Measurements from ENCODE around the gene CDH8.

The CDH8 gene, protein sequence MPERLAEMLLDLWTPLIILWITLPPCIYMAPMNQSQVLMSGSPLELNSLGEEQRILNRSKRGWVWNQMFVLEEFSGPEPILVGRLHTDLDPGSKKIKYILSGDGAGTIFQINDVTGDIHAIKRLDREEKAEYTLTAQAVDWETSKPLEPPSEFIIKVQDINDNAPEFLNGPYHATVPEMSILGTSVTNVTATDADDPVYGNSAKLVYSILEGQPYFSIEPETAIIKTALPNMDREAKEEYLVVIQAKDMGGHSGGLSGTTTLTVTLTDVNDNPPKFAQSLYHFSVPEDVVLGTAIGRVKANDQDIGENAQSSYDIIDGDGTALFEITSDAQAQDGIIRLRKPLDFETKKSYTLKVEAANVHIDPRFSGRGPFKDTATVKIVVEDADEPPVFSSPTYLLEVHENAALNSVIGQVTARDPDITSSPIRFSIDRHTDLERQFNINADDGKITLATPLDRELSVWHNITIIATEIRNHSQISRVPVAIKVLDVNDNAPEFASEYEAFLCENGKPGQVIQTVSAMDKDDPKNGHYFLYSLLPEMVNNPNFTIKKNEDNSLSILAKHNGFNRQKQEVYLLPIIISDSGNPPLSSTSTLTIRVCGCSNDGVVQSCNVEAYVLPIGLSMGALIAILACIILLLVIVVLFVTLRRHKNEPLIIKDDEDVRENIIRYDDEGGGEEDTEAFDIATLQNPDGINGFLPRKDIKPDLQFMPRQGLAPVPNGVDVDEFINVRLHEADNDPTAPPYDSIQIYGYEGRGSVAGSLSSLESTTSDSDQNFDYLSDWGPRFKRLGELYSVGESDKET

GRCh38 chr16:62036101-62036801 is at the start of gene CDH8:
Gene CDH8, minus strand, starts transcription at chr16:62036438. Its CDS starts 15,035 bp downstream, at chr16:62021403.
- Histone ChIP-seq H3K4me3 (ENCODE audit: low read length) (peak within 1 kb of the TSS; percentile 43), H3K27me3 (ENCODE audit: control insufficient read depth, insufficient read depth, low read length) (peaks cover 9% of the 10 kb centered on the region), H3K27ac (ENCODE audit: low read depth, low read length) (no peak within 1 kb of the TSS), H3K4me1 (ENCODE audit: control insufficient read depth, insufficient read depth, low read length) (no peaks in the 10 kb centered on the region), H3K36me3 (ENCODE audit: control insufficient read depth, insufficient read depth, low read length) (no peaks in the 10 kb centered on the region), H3K9ac (ENCODE audit: low read length) (no peak within 1 kb of the TSS)

GRCh38 chr16:62079236-62079635 is 43.0 kb upstream of the CDH8 start:
- no peaks in the 10 kb centered on the region for H3K4me1 ChIP-seq (ENCODE audit: control insufficient read depth, insufficient read depth, low read length)
- H3K27me3 ChIP-seq (ENCODE audit: control insufficient read depth, insufficient read depth, low read length) = no peaks in the 10 kb centered on the region
- H3K36me3 ChIP-seq (ENCODE audit: control insufficient read depth, insufficient read depth, low read length) = no peaks in the 10 kb centered on the region
- H3K9ac ChIP-seq (ENCODE audit: low read length) = no peak overlapping the region
- H3K4me3 ChIP-seq (ENCODE audit: low read length) = no peak overlapping the region
- no peak overlapping the region for H3K27ac ChIP-seq (ENCODE audit: low read depth, low read length)

DNA sequence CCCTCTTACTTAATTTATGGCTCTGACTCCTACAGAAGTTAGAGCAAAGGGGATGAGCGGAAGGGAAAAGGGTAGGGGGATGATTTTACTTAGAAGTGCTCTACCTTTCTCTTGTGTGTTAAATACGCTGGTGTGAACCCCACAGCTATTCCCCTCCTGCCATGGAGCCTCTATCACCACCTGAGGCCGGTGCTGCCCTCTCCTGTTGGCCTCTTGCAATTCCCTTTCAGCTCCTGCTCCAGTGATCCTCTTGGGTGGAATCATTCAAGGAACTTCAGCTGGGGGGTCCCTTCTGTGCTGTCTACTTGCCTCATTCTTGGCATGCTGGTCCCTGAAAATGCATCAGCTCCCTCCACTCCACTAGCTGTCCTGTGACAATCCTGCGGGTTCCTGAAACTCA is 41.8 kb upstream of the CDH8 start:
- H3K36me3 ChIP-seq (ENCODE audit: control insufficient read depth, insufficient read depth, low read length) = no peaks in the 10 kb centered on the region
- H3K4me3 ChIP-seq (ENCODE audit: low read length) = no peak overlapping the region
- no peaks in the 10 kb centered on the region for H3K4me1 ChIP-seq (ENCODE audit: control insufficient read depth, insufficient read depth, low read length)
- no peaks in the 10 kb centered on the region for H3K27me3 ChIP-seq (ENCODE audit: control insufficient read depth, insufficient read depth, low read length)
- H3K27ac ChIP-seq (ENCODE audit: low read depth, low read length) = no peak overlapping the region
- H3K9ac ChIP-seq (ENCODE audit: low read length) = no peak overlapping the region

GRCh38 chr16:62076886-62077285 is 40.6 kb upstream of the CDH8 start:
- H3K27me3 ChIP-seq (ENCODE audit: control insufficient read depth, insufficient read depth, low read length) = no peaks in the 10 kb centered on the region
- no peak overlapping the region for H3K27ac ChIP-seq (ENCODE audit: low read depth, low read length)
- H3K36me3 ChIP-seq (ENCODE audit: control insufficient read depth, insufficient read depth, low read length) = no peaks in the 10 kb centered on the region
- no peak overlapping the region for H3K9ac ChIP-seq (ENCODE audit: low read length)
- no peaks in the 10 kb centered on the region for H3K4me1 ChIP-seq (ENCODE audit: control insufficient read depth, insufficient read depth, low read length)
- H3K4me3 ChIP-seq (ENCODE audit: low read length) = no peak overlapping the region

DNA sequence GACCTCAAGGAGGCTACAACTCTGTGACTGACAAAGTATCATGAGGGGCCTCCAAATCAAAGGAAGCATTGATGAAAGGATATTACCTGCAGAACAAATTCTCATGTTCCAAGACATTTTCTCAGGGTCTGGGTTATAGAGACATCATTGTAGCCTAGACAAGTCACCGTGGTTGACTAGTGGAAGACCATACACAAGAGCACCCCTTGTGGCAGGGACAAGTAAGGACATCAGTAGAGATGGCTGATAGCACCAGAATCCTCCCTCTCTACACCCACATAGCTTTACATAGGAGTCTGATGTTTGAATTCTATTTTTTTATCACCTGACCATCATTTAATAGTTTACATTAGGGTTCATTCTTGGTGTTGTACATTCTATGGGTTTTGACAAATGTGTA is 32.5 kb upstream of the CDH8 start:
- H3K27me3 ChIP-seq (ENCODE audit: control insufficient read depth, insufficient read depth, low read length) = no peaks in the 10 kb centered on the region
- H3K27ac ChIP-seq (ENCODE audit: low read depth, low read length) = no peak overlapping the region
- H3K4me1 ChIP-seq (ENCODE audit: control insufficient read depth, insufficient read depth, low read length) = no peaks in the 10 kb centered on the region
- no peak overlapping the region for H3K9ac ChIP-seq (ENCODE audit: low read length)
- H3K4me3 ChIP-seq (ENCODE audit: low read length) = no peak overlapping the region
- H3K36me3 ChIP-seq (ENCODE audit: control insufficient read depth, insufficient read depth, low read length) = no peaks in the 10 kb centered on the region

- no peaks in the 10 kb centered on the region for H3K4me1 ChIP-seq (ENCODE audit: control insufficient read depth, insufficient read depth, low read length)
- H3K27ac ChIP-seq (ENCODE audit: low read depth, low read length) = no peak overlapping the region
- H3K4me3 ChIP-seq (ENCODE audit: low read length) = no peak overlapping the region
- no peaks in the 10 kb centered on the region for H3K36me3 ChIP-seq (ENCODE audit: control insufficient read depth, insufficient read depth, low read length)
- no peak overlapping the region for H3K9ac ChIP-seq (ENCODE audit: low read length)
- H3K27me3 ChIP-seq (ENCODE audit: control insufficient read depth, insufficient read depth, low read length) = no peaks in the 10 kb centered on the region
Measured at GRCh38 chr16:62067981-62068380, 31.7 kb upstream of the CDH8 start.

GRCh38 chr16:62067182-62067581 is 30.9 kb upstream of the CDH8 start:
- H3K27ac ChIP-seq (ENCODE audit: low read depth, low read length) = no peak overlapping the region
- no peaks in the 10 kb centered on the region for H3K36me3 ChIP-seq (ENCODE audit: control insufficient read depth, insufficient read depth, low read length)
- H3K4me3 ChIP-seq (ENCODE audit: low read length) = no peak overlapping the region
- no peak overlapping the region for H3K9ac ChIP-seq (ENCODE audit: low read length)
- H3K27me3 ChIP-seq (ENCODE audit: control insufficient read depth, insufficient read depth, low read length) = no peaks in the 10 kb centered on the region
- H3K4me1 ChIP-seq (ENCODE audit: control insufficient read depth, insufficient read depth, low read length) = no peaks in the 10 kb centered on the region

- Histone ChIP-seq H3K27me3 (ENCODE audit: control insufficient read depth, insufficient read depth, low read length) (no peaks in the 10 kb centered on the region), H3K4me3 (ENCODE audit: low read length) (no peak overlapping the region), H3K9ac (ENCODE audit: low read length) (no peak overlapping the region), H3K27ac (ENCODE audit: low read depth, low read length) (no peak overlapping the region), H3K4me1 (ENCODE audit: control insufficient read depth, insufficient read depth, low read length) (no peaks in the 10 kb centered on the region), H3K36me3 (ENCODE audit: control insufficient read depth, insufficient read depth, low read length) (no peaks in the 10 kb centered on the region)
Measured at GRCh38 chr16:62066747-62067146, 30.5 kb upstream of the CDH8 start.

- no peak overlapping the region for H3K9ac ChIP-seq (ENCODE audit: low read length)
Measured at GRCh38 chr16:62064173-62064572, 27.9 kb upstream of the CDH8 start.

GRCh38 chr16:62060089-62060488 is 23.9 kb upstream of the CDH8 start:
- H3K27ac ChIP-seq (ENCODE audit: low read depth, low read length) = no peak overlapping the region
- H3K9ac ChIP-seq (ENCODE audit: low read length) = no peak overlapping the region
- no peaks in the 10 kb centered on the region for H3K36me3 ChIP-seq (ENCODE audit: control insufficient read depth, insufficient read depth, low read length)
- no peak overlapping the region for H3K4me3 ChIP-seq (ENCODE audit: low read length)
- H3K4me1 ChIP-seq (ENCODE audit: control insufficient read depth, insufficient read depth, low read length) = no peaks in the 10 kb centered on the region
- no peaks in the 10 kb centered on the region for H3K27me3 ChIP-seq (ENCODE audit: control insufficient read depth, insufficient read depth, low read length)

More at GRCh38 chr16:62064173-62064572, 27.9 kb upstream of the CDH8 start:
- no peaks in the 10 kb centered on the region for H3K4me1 ChIP-seq (ENCODE audit: control insufficient read depth, insufficient read depth, low read length)
- no peaks in the 10 kb centered on the region for H3K27me3 ChIP-seq (ENCODE audit: control insufficient read depth, insufficient read depth, low read length)
- H3K27ac ChIP-seq (ENCODE audit: low read depth, low read length) = no peak overlapping the region
- H3K36me3 ChIP-seq (ENCODE audit: control insufficient read depth, insufficient read depth, low read length) = no peaks in the 10 kb centered on the region
- H3K4me3 ChIP-seq (ENCODE audit: low read length) = no peak overlapping the region

GRCh38 chr16:62059527-62059926 is 23.3 kb upstream of the CDH8 start:
- Histone ChIP-seq H3K27ac (ENCODE audit: low read depth, low read length) (no peak overlapping the region), H3K9ac (ENCODE audit: low read length) (no peak overlapping the region), H3K27me3 (ENCODE audit: control insufficient read depth, insufficient read depth, low read length) (no peaks in the 10 kb centered on the region), H3K4me3 (ENCODE audit: low read length) (no peak overlapping the region), H3K4me1 (ENCODE audit: control insufficient read depth, insufficient read depth, low read length) (no peaks in the 10 kb centered on the region), H3K36me3 (ENCODE audit: control insufficient read depth, insufficient read depth, low read length) (no peaks in the 10 kb centered on the region)

- H3K36me3 ChIP-seq (ENCODE audit: control insufficient read depth, insufficient read depth, low read length) = no peaks in the 10 kb centered on the region
- H3K4me3 ChIP-seq (ENCODE audit: low read length) = no peak overlapping the region
- H3K9ac ChIP-seq (ENCODE audit: low read length) = no peak overlapping the region
- H3K27me3 ChIP-seq (ENCODE audit: control insufficient read depth, insufficient read depth, low read length) = no peaks in the 10 kb centered on the region
- no peak overlapping the region for H3K27ac ChIP-seq (ENCODE audit: low read depth, low read length)
- H3K4me1 ChIP-seq (ENCODE audit: control insufficient read depth, insufficient read depth, low read length) = no peaks in the 10 kb centered on the region
Measured at GRCh38 chr16:62058412-62058811, 22.2 kb upstream of the CDH8 start.

Measured in rectal smooth muscle tissue (tissue), 1 donor.